Duodenal mucosa (tissue), 2 donors: ENCODE results near the gene RGS10.
"Not testable (repeated sequence)": the region's sequence is repeated elsewhere in the genome, so short reads cannot be mapped to it uniquely, and the experiment has no call there.

Source experiments
- H3K27ac ChIP-seq: one replicate; pipeline ENCODE4 v1.7.0; 2013; ENCODE audit warnings: low read depth, low read length
- H3K27me3 ChIP-seq, 2 donors: one replicate each; pipeline ENCODE4 v1.7.0; 2013; ENCODE audit warnings: low read length in 2 of 2, control low read depth in 1 of 2; ENCODE audit not compliant: insufficient read depth in 2 of 2, control insufficient read depth in 1 of 2
- H3K36me3 ChIP-seq, 2 donors: one replicate each; pipeline ENCODE4 v1.7.0; 2013; ENCODE audit warnings: low read length in 2 of 2, control low read depth in 1 of 2; ENCODE audit not compliant: insufficient read depth in 2 of 2, control insufficient read depth in 1 of 2
- H3K4me1 ChIP-seq, 2 donors: one replicate each; pipeline ENCODE4 v1.7.0; 2013; ENCODE audit warnings: low read length in 2 of 2, control low read depth in 1 of 2; ENCODE audit not compliant: insufficient read depth in 2 of 2, control insufficient read depth in 1 of 2
- H3K4me3 ChIP-seq, 2 donors: one replicate each; pipeline ENCODE4 v1.7.0; 2013; ENCODE audit warnings: low read length in 2 of 2, low read depth in 1 of 2
- H3K9ac ChIP-seq, 2 donors: one replicate each; pipeline ENCODE4 v1.7.0; 2013; ENCODE audit warnings: low read length in 2 of 2, low read depth in 1 of 2
- H3K9me3 ChIP-seq, 2 donors: one replicate each; pipeline ENCODE4 v1.7.0; 2013; ENCODE audit warnings: low read length in 2 of 2, control low read depth in 1 of 2; ENCODE audit not compliant: control insufficient read depth in 1 of 2

RGS10 gene

GRCh38 chr10:119528663-119529237, 13.8 kb downstream of the RGS10 start:
- peaks cover 0 to 16% of the 10 kb centered on the region in 2 donors for H3K36me3 ChIP-seq
- H3K9ac ChIP-seq, H3K4me1 ChIP-seq, H3K27me3 ChIP-seq, H3K27ac ChIP-seq, H3K4me3 ChIP-seq, H3K9me3 ChIP-seq: not testable (repeated sequence)

GRCh38 chr10:119526621-119527592, 15.6 kb downstream of the RGS10 start:
- H3K9ac ChIP-seq: no peak overlapping the region
- peaks cover 0 to 27% of the 10 kb centered on the region in 2 donors for H3K36me3 ChIP-seq
- no peaks in the 10 kb centered on the region for H3K9me3 ChIP-seq
- no peak overlapping the region for H3K27ac ChIP-seq
- no peak overlapping the region for H3K4me3 ChIP-seq
- H3K27me3 ChIP-seq: no peaks in the 10 kb centered on the region
- H3K4me1 ChIP-seq: no peaks in the 10 kb centered on the region

- peaks cover 0 to 29% of the 10 kb centered on the region in 2 donors for H3K36me3 ChIP-seq
- no peaks in the 10 kb centered on the region for H3K4me1 ChIP-seq
- H3K9me3 ChIP-seq: no peaks in the 10 kb centered on the region
- H3K9ac ChIP-seq: no peak overlapping the region
- no peak overlapping the region for H3K4me3 ChIP-seq
- no peaks in the 10 kb centered on the region for H3K27me3 ChIP-seq
- no peak overlapping the region for H3K27ac ChIP-seq
Measured at GRCh38 chr10:119526149-119526548, 16.4 kb downstream of the RGS10 start.

- no peaks in the 10 kb centered on the region for H3K27me3 ChIP-seq
- H3K9ac ChIP-seq: no peak overlapping the region
- no peak overlapping the region for H3K4me3 ChIP-seq
- H3K9me3 ChIP-seq: no peaks in the 10 kb centered on the region
- H3K27ac ChIP-seq: no peak overlapping the region
- H3K36me3 ChIP-seq: peaks cover 0 to 29% of the 10 kb centered on the region in 2 donors
- no peaks in the 10 kb centered on the region for H3K4me1 ChIP-seq
Measured at GRCh38 chr10:119525116-119525515, 17.4 kb downstream of the RGS10 start.

GRCh38 chr10:119524720-119525070, 17.8 kb downstream of the RGS10 start:
- Histone ChIP-seq H3K36me3 (peaks cover 0 to 29% of the 10 kb centered on the region in 2 donors), H3K27me3 (no peaks in the 10 kb centered on the region), H3K4me1 (no peaks in the 10 kb centered on the region)

GRCh38 chr10:119523895-119524719, 18.4 kb downstream of the RGS10 start:
- Histone ChIP-seq H3K36me3 (peaks cover 0 to 29% of the 10 kb centered on the region in 2 donors), H3K27ac (no peak overlapping the region), H3K4me1 (no peaks in the 10 kb centered on the region), H3K9ac (no peak overlapping the region), H3K4me3 (no peak overlapping the region), H3K27me3 (no peaks in the 10 kb centered on the region), H3K9me3 (no peaks in the 10 kb centered on the region)

More at GRCh38 chr10:119524720-119525070, 17.8 kb downstream of the RGS10 start:
- H3K4me3 ChIP-seq: no peak overlapping the region
- H3K9ac ChIP-seq: no peak overlapping the region
- no peaks in the 10 kb centered on the region for H3K9me3 ChIP-seq
- H3K27ac ChIP-seq: no peak overlapping the region

- H3K27me3 ChIP-seq: no peaks in the 10 kb centered on the region
- peaks cover 0 to 29% of the 10 kb centered on the region in 2 donors for H3K36me3 ChIP-seq
- no peak overlapping the region for H3K9ac ChIP-seq
- H3K27ac ChIP-seq: no peak overlapping the region
- no peak overlapping the region for H3K4me3 ChIP-seq
- H3K4me1 ChIP-seq: peaks cover 6 to 9% of the 10 kb centered on the region in 2 donors
- H3K9me3 ChIP-seq: no peaks in the 10 kb centered on the region
Measured at GRCh38 chr10:119522747-119523426, 19.6 kb downstream of the RGS10 start.

- Histone ChIP-seq H3K9ac (no peak overlapping the region), H3K4me3 (no peak overlapping the region), H3K27me3 (no peaks in the 10 kb centered on the region), H3K9me3 (no peaks in the 10 kb centered on the region), H3K4me1 (peaks cover 16 to 21% of the 10 kb centered on the region in 2 donors), H3K36me3 (peaks cover 0 to 25% of the 10 kb centered on the region in 2 donors), H3K27ac (no peak overlapping the region)
Measured at GRCh38 chr10:119521443-119522204, 20.9 kb downstream of the RGS10 start.

- H3K27me3 ChIP-seq: no peaks in the 10 kb centered on the region
- H3K9me3 ChIP-seq: no peaks in the 10 kb centered on the region
- H3K4me1 ChIP-seq: peaks cover 16 to 21% of the 10 kb centered on the region in 2 donors
- H3K9ac ChIP-seq: no peak overlapping the region
- H3K36me3 ChIP-seq: peaks cover 0 to 23% of the 10 kb centered on the region in 2 donors
- H3K4me3 ChIP-seq: no peak overlapping the region
- no peak overlapping the region for H3K27ac ChIP-seq
Measured at GRCh38 chr10:119520283-119520682, 22.2 kb downstream of the RGS10 start.
